Loucy (cell line): ENCODE measurements around the gene RNF43.

Experiments
- CTCF ChIP-seq: fragments of 200-600 bp; sonication (generic); conservative IDR thresholded peaks from 2 replicates; pipeline ENCODE4 v1.5.1; 2014; ENCODE audit warnings: mild to moderate bottlenecking, antibody characterized with exemption, low read length
- EZH2phosphoT487 ChIP-seq: fragments of 200-600 bp; IDR thresholded peaks from 2 replicates; pipeline ENCODE4 v1.6.1; 2018; ENCODE audit warnings: antibody characterized with exemption, mild to moderate bottlenecking, moderate library complexity, borderline replicate concordance

GRCh38 chr17:58386708-58387107, 30.6 kb downstream of the RNF43 start:
- TF ChIP-seq CTCF (no peak), EZH2phosphoT487 (no peak)
